Fibroblast of the aortic adventitia (primary cell): ENCODE measurements around the gene RCBTB1. TPM values are rescaled to one million over a fixed set of nuclear protein-coding genes. Genes with fewer than 3 reads are reported as not detected.
"Not testable (repeated sequence)": the region's sequence is repeated elsewhere in the genome, so short reads cannot be mapped to it uniquely, and the experiment has no call there.

ENCODE experiments used
- DNase-seq: peaks from one replicate; pipeline ENCODE4 v3.0.0-alpha.2; 2010; ENCODE audit warnings: low read depth
- H3K4me3 ChIP-seq: 2 replicates; pipeline ENCODE4 v1.5.1; 2011; ENCODE audit warnings: low read depth, mild to moderate bottlenecking, control low read depth, low read length, moderate library complexity
- CTCF ChIP-seq: IDR thresholded peaks from 2 replicates; pipeline ENCODE4 v1.5.1; 2011; ENCODE audit warnings: mild to moderate bottlenecking, low read length, control low read depth, inconsistent platforms; ENCODE audit not compliant: insufficient read depth
- total RNA-seq: library from RNA; depleted of rRNA; stranded (reverse); fragments of >200 nt; gene quantifications from 2 replicates; pipeline ENCODE4 v1.2.3, GENCODE V29; 2012; ENCODE audit warnings: low replicate concordance

RCBTB1 gene
- total RNA-seq, 1 donor: 24.0 TPM

GRCh38 chr13:49499889-49500660 is 85.3 kb downstream of the RCBTB1 start:
- no peak for TF ChIP-seq CTCF
- peak overlapping the region; percentile 25 for H3K4me3 ChIP-seq
- peak; percentile 79 for DNase-seq

GRCh38 chr13:49498206-49498605 is 87.2 kb downstream of the RCBTB1 start:
- no peak overlapping the region for H3K4me3 ChIP-seq
- TF ChIP-seq CTCF: no peak
- no peak for DNase-seq

GRCh38 chr13:49497272-49497671 is 88.1 kb downstream of the RCBTB1 start:
- H3K4me3 ChIP-seq: no peak overlapping the region
- TF ChIP-seq CTCF: no peak
- DNase-seq: no peak

- not testable (repeated sequence) for H3K4me3 ChIP-seq
Measured at GRCh38 chr13:49496837-49497236, 88.5 kb downstream of the RCBTB1 start.

GRCh38 chr13:49495783-49496762 is 89.3 kb downstream of the RCBTB1 start, which contains the start of gene PHF11:
PHF11 (plus strand) TSS chr13:49495953; CDS start chr13:49496002, 49 bp downstream.
- peak; percentile 2 for TF ChIP-seq CTCF

More at GRCh38 chr13:49496837-49497236, 88.5 kb downstream of the RCBTB1 start:
- DNase-seq: not testable (repeated sequence)

GRCh38 chr13:49494645-49495044 is 90.7 kb downstream of the RCBTB1 start:
- no peak for TF ChIP-seq CTCF
- peak overlapping the region; percentile 50 for H3K4me3 ChIP-seq
- DNase-seq: no peak

More at GRCh38 chr13:49495783-49496762, 89.3 kb downstream of the RCBTB1 start, which contains the start of gene PHF11:
- peak within 1 kb of the TSS; percentile 66 for H3K4me3 ChIP-seq
- DNase-seq: peak; percentile 70

GRCh38 chr13:49488563-49488962 is 96.8 kb downstream of the RCBTB1 start:
- TF ChIP-seq CTCF: no peak
- no peak overlapping the region for H3K4me3 ChIP-seq
- no peak for DNase-seq
